GM12878 (cell line): ENCODE results near the gene GSG1. TPM values are rescaled to one million over a fixed set of nuclear protein-coding genes. Genes with fewer than 3 reads are reported as not detected.

ENCODE experiments used
- HCFC1 ChIP-seq: fragments of 150-350 bp; IDR thresholded peaks from 2 replicates; pipeline ENCODE4 v1.6.1; 2014; ENCODE audit warnings: low read length
- MEF2A ChIP-seq: IDR thresholded peaks from 2 replicates; pipeline ENCODE4 v1.6.1; 2011; ENCODE audit warnings: low read depth, mild to moderate bottlenecking, low read length, moderate library complexity; ENCODE audit not compliant: insufficient read depth
- POLR2AphosphoS5 ChIP-seq: IDR thresholded peaks from 2 replicates; pipeline ENCODE4 v1.6.1; 2011; ENCODE audit warnings: mild to moderate bottlenecking, low read length, inconsistent platforms
- polyA plus RNA-seq, 11 experiments: library from polyadenylated mRNA; depleted of rRNA in 4 of 11; unstranded in 6 of 11; stranded (reverse) in 5 of 11; fragments of >200 nt; fragmentation: Nextera tagmentation in 4 of 11; fragmentation: Illumina TruSeq in 1 of 11; extraction: Ambion mirVana in 4 of 11; extraction: Trizol in 1 of 11; gene quantifications; 1 replicate in 1 of 11; 2 replicates in 10 of 11; pipeline versions ENCODE4 v1.2.1 to v1.2.3, GENCODE V29; 2011 to 2016; ENCODE audit warnings: inconsistent platforms in 2 of 11, missing spikeins in 2 of 11, low read depth in 1 of 11
- total RNA-seq, 4 experiments: library from RNA; depleted of rRNA in 3 of 4; stranded (reverse); fragments of >200 nt in 3 of 4; fragmentation: Illumina TruSeq in 1 of 4; extraction: Trizol in 1 of 4; gene quantifications; 2 replicates each; pipeline versions ENCODE4 v1.2.1 to v1.2.3, GENCODE V29; 2013 to 2021
- TF ChIP-seq, protein P1 (sequence below): fragments of 150-350 bp; IDR thresholded peaks from 2 replicates; pipeline ENCODE4 v1.6.1; 2016; ENCODE audit warnings: low read depth, low read length
- TF ChIP-seq, protein P2 (sequence below): fragments of 450-650 bp; formaldehyde crosslinking; IDR thresholded peaks from 2 replicates; pipeline ENCODE4 v1.4.0; 2020; ENCODE audit warnings: mild to moderate bottlenecking, moderate library complexity

Gene GSG1
- total and polyA plus RNA-seq, 10 of the 15 experiments (the other 5 are each of a cell fraction or from before 2014, with no cell fraction given), result not detected

DNA sequence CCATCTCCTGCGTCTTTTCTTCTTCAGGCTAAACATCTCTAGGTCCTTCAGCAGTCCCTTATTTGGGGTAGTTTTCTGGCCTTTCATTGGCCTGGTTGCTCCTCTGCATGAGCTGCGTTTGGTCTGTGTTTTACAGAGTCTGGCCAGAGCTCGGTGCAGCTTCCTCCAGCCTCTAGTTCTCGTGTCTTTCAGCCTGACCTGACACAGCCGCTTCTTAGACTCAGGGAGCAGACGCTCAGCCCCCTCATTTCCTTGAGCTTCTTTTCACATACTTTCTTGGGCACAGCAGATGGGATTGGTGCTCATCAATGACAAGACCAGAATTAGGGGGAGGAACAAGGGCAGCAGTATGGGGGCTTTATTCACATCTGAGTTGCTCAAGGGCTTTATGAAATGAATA lies 13.6 kb upstream of the GSG1 start (continued):
- TF ChIP-seq, protein P1, sequence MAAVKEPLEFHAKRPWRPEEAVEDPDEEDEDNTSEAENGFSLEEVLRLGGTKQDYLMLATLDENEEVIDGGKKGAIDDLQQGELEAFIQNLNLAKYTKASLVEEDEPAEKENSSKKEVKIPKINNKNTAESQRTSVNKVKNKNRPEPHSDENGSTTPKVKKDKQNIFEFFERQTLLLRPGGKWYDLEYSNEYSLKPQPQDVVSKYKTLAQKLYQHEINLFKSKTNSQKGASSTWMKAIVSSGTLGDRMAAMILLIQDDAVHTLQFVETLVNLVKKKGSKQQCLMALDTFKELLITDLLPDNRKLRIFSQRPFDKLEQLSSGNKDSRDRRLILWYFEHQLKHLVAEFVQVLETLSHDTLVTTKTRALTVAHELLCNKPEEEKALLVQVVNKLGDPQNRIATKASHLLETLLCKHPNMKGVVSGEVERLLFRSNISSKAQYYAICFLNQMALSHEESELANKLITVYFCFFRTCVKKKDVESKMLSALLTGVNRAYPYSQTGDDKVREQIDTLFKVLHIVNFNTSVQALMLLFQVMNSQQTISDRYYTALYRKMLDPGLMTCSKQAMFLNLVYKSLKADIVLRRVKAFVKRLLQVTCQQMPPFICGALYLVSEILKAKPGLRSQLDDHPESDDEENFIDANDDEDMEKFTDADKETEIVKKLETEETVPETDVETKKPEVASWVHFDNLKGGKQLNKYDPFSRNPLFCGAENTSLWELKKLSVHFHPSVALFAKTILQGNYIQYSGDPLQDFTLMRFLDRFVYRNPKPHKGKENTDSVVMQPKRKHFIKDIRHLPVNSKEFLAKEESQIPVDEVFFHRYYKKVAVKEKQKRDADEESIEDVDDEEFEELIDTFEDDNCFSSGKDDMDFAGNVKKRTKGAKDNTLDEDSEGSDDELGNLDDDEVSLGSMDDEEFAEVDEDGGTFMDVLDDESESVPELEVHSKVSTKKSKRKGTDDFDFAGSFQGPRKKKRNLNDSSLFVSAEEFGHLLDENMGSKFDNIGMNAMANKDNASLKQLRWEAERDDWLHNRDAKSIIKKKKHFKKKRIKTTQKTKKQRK, result no peak
- TF ChIP-seq, protein P2, sequence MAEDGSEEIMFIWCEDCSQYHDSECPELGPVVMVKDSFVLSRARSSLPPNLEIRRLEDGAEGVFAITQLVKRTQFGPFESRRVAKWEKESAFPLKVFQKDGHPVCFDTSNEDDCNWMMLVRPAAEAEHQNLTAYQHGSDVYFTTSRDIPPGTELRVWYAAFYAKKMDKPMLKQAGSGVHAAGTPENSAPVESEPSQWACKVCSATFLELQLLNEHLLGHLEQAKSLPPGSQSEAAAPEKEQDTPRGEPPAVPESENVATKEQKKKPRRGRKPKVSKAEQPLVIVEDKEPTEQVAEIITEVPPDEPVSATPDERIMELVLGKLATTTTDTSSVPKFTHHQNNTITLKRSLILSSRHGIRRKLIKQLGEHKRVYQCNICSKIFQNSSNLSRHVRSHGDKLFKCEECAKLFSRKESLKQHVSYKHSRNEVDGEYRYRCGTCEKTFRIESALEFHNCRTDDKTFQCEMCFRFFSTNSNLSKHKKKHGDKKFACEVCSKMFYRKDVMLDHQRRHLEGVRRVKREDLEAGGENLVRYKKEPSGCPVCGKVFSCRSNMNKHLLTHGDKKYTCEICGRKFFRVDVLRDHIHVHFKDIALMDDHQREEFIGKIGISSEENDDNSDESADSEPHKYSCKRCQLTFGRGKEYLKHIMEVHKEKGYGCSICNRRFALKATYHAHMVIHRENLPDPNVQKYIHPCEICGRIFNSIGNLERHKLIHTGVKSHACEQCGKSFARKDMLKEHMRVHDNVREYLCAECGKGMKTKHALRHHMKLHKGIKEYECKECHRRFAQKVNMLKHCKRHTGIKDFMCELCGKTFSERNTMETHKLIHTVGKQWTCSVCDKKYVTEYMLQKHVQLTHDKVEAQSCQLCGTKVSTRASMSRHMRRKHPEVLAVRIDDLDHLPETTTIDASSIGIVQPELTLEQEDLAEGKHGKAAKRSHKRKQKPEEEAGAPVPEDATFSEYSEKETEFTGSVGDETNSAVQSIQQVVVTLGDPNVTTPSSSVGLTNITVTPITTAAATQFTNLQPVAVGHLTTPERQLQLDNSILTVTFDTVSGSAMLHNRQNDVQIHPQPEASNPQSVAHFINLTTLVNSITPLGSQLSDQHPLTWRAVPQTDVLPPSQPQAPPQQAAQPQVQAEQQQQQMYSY (CRISPR knock-in tag), result no peak
- TF ChIP-seq HCFC1 (no peak), MEF2A (no peak), POLR2AphosphoS5 (no peak)
